Right lobe of liver (tissue), 4 donors: ENCODE data around the gene KANK3.

ENCODE experiments used
- POLR2A ChIP-seq: fragments of 450-650 bp; IDR thresholded peaks from one replicate; pipeline ENCODE4 v1.6.1; 2017; ENCODE audit warnings: antibody characterized with exemption, mild to moderate bottlenecking
- TF ChIP-seq, protein P1 (sequence below), 4 donors: fragments of 200-600 bp in 3 of 4; fragments of 450-650 bp in 1 of 4; IDR thresholded peaks; one replicate each; pipeline versions ENCODE4 v1.5.1 to v1.8.0; 2016 to 2022; ENCODE audit warnings: antibody characterized with exemption in 4 of 4, mild to moderate bottlenecking in 2 of 4
- donor health status: DM: no; HTN: no; CAD: no.
- donor health status: DM: no; HTN: no; CAD: no.
- donor health status: DM: no; HTN: yes; CAD: no.

DNA sequence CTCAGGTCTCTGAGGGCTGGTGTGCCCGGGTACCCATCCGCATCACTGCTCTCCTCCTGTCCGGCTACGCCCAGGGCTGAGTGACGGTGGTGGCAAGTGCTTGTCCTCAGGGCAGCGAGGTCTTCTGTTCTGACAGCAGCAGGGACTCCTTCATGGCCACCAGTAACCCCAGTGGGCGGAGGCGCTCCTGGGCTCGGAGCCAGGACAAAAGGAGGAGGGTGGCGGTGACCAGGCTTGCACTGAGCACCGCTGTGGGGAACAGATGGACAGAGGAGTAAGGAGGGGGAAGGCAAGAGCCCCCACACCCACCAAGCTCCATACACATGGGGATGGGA lies 40.7 kb downstream of the KANK3 start:
- no peak for TF ChIP-seq POLR2A
- TF ChIP-seq, protein P1, sequence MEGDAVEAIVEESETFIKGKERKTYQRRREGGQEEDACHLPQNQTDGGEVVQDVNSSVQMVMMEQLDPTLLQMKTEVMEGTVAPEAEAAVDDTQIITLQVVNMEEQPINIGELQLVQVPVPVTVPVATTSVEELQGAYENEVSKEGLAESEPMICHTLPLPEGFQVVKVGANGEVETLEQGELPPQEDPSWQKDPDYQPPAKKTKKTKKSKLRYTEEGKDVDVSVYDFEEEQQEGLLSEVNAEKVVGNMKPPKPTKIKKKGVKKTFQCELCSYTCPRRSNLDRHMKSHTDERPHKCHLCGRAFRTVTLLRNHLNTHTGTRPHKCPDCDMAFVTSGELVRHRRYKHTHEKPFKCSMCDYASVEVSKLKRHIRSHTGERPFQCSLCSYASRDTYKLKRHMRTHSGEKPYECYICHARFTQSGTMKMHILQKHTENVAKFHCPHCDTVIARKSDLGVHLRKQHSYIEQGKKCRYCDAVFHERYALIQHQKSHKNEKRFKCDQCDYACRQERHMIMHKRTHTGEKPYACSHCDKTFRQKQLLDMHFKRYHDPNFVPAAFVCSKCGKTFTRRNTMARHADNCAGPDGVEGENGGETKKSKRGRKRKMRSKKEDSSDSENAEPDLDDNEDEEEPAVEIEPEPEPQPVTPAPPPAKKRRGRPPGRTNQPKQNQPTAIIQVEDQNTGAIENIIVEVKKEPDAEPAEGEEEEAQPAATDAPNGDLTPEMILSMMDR (IDR thresholded peaks at IDR 0.05): no peak
